K562 (cell line): ENCODE measurements around the gene ITPR3. TPM values are rescaled to one million over a fixed set of nuclear protein-coding genes. Genes with fewer than 3 reads are reported as not detected.

Experiments
- ATAC-seq: fragments of 200-7000 bp; cut with Tn5 transposase; 3 replicates; pipeline ENCODE4 v1.9.1; 2020; ENCODE audit warnings: moderate library complexity
- BruUV-seq: library from RNA; stranded (reverse); fragments of 400-500 nt; replicated peaks from 2 replicates; lab custom pipeline; 2021; lab: Mats Ljungman, UMichigan
- CTCF ChIA-PET: fragments of 300-600 bp; formaldehyde crosslinking; extraction: SDS; loops from one replicate; lab custom pipeline; 2021; ENCODE audit warnings: low intra/inter-chr PET ratio; lab: Yijun Ruan, JAX
- POLR2A ChIA-PET: fragments of 300-600, 350-650 bp; sonication (Branson Sonifier 250); formaldehyde crosslinking; extraction: SDS; loops from one replicate; lab custom pipeline; 2021; ENCODE audit warnings: antibody characterized with exemption, inconsistent platforms; lab: Yijun Ruan, JAX
- DNase-seq, 4 experiments: peaks; one replicate each; pipeline versions ENCODE4 v3.0.0 to v3.0.0-alpha.2; 2011 to 2018; ENCODE audit warnings: low spot score in 3 of 4, mixed read lengths in 3 of 4; ENCODE audit errors: extremely low read depth in 1 of 4
- FAIRE-seq: peaks from 2 replicates; lab custom pipeline; 2011; peaks lifted over from hg19 to GRCh38; lab: Jason Lieb, UNC
- H2AFZ ChIP-seq: 2 replicates; pipeline ENCODE4 v1.6.0; 2011; ENCODE audit warnings: low read depth, low read length, control low read depth, inconsistent platforms
- H3K27ac ChIP-seq: fragments of 200-600 bp; 3 replicates; pipeline ENCODE4 v1.8.0; 2011; ENCODE audit warnings: low read depth, mild to moderate bottlenecking, control low read depth, inconsistent platforms, low read length, moderate library complexity, mixed read lengths; ENCODE audit errors: extremely low read depth
- H3K27me3 ChIP-seq, 2 experiments: fragments of 300-600 bp in 1 of 2; 2 replicates in 1 of 2; 3 replicates in 1 of 2; pipeline versions ENCODE4 v1.6.0 to v1.8.0; 2011; ENCODE audit warnings: inconsistent platforms in 2 of 2, low read length in 2 of 2, mild to moderate bottlenecking in 1 of 2, mixed read lengths in 1 of 2, moderate library complexity in 1 of 2; ENCODE audit not compliant: control insufficient read depth in 2 of 2, insufficient read depth in 2 of 2
- H3K36me3 ChIP-seq: fragments of 300-600 bp; 3 replicates; pipeline ENCODE4 v1.8.0; 2011; ENCODE audit warnings: mild to moderate bottlenecking, low read length, inconsistent platforms; ENCODE audit not compliant: control insufficient read depth, insufficient read depth
- H3K4me1 ChIP-seq, 2 experiments: fragments of 200-600 bp in 1 of 2; replicated peaks in 1 of 2; 2 replicates in 1 of 2; 3 replicates in 1 of 2; pipeline versions ENCODE4 v1.5.1 to v1.8.0; 2011; ENCODE audit warnings: inconsistent platforms in 2 of 2, low read length in 2 of 2, mild to moderate bottlenecking in 1 of 2, mixed read lengths in 1 of 2, moderate library complexity in 1 of 2; ENCODE audit not compliant: control insufficient read depth in 2 of 2, insufficient read depth in 2 of 2
- H3K4me2 ChIP-seq: 2 replicates; pipeline ENCODE4 v1.6.1; 2011; ENCODE audit warnings: low read length, control low read depth, inconsistent platforms, mixed read lengths; ENCODE audit not compliant: insufficient read depth
- H3K4me3 ChIP-seq: fragments of 200-600 bp; sonication (generic), shearing (Covaris generic); 2 replicates; pipeline ENCODE4 v1.5.1; 2016; ENCODE audit warnings: control low read depth, inconsistent platforms
- H3K79me2 ChIP-seq: fragments of 200-600 bp; 3 replicates; pipeline ENCODE4 v1.8.0; 2011; ENCODE audit warnings: low read length, inconsistent platforms; ENCODE audit not compliant: control insufficient read depth, insufficient read depth
- H3K9ac ChIP-seq, 2 experiments: 2 replicates each; pipeline versions ENCODE4 v1.6.0 to v1.6.1; 2011; ENCODE audit warnings: low read depth in 2 of 2, low read length in 2 of 2, control low read depth in 1 of 2, inconsistent platforms in 1 of 2, mild to moderate bottlenecking in 1 of 2, mixed read lengths in 1 of 2; ENCODE audit not compliant: insufficient read depth in 1 of 2
- H3K9me1 ChIP-seq: one replicate; pipeline ENCODE4 v1.6.0; 2011; ENCODE audit warnings: inconsistent platforms, mild to moderate bottlenecking, low read length, moderate library complexity; ENCODE audit not compliant: control insufficient read depth, insufficient read depth
- H3K9me3 ChIP-seq: replicated peaks from 2 replicates; pipeline ENCODE4 v1.5.1; 2011; ENCODE audit warnings: low read depth, low read length, inconsistent platforms; ENCODE audit not compliant: control insufficient read depth, insufficient read depth
- H4K20me1 ChIP-seq: replicated peaks from 2 replicates; pipeline ENCODE4 v1.6.1; 2011; ENCODE audit warnings: low read length, inconsistent platforms, mixed read lengths; ENCODE audit not compliant: control insufficient read depth, insufficient read depth
- ELF4 ChIP-seq: fragments of 450-650 bp; formaldehyde crosslinking; IDR thresholded peaks from 2 replicates; pipeline ENCODE4 v1.4.0; 2022; ENCODE audit warnings: missing genetic modification characterization
- EP400 ChIP-seq: fragments of 450-650 bp; IDR thresholded peaks from 2 replicates; pipeline ENCODE4 v1.6.1; 2017; ENCODE audit warnings: antibody characterized with exemption, mild to moderate bottlenecking, moderate library complexity
- EWSR1 ChIP-seq: fragments of 450-650 bp; IDR thresholded peaks from 2 replicates; pipeline ENCODE4 v1.6.1; 2018; ENCODE audit warnings: borderline replicate concordance, mild to moderate bottlenecking, low read depth, moderate library complexity; ENCODE audit not compliant: partially characterized antibody
- HDAC2 ChIP-seq: fragments of 450-650 bp; IDR thresholded peaks from 2 replicates; pipeline ENCODE4 v1.6.1; 2016; ENCODE audit warnings: mild to moderate bottlenecking
- MCM3 ChIP-seq: fragments of 450-650 bp; IDR thresholded peaks from 2 replicates; pipeline ENCODE4 v1.6.1; 2016
- MEF2A ChIP-seq: IDR thresholded peaks from 2 replicates; pipeline ENCODE4 v1.6.1; 2011; ENCODE audit warnings: low read depth, mild to moderate bottlenecking, low read length, moderate library complexity; ENCODE audit not compliant: control insufficient read depth
- NR1H2 ChIP-seq: sonication (generic); formaldehyde crosslinking; IDR thresholded peaks from 2 replicates; pipeline ENCODE4 v1.4.0; 2020; ENCODE audit warnings: mild to moderate bottlenecking, missing genetic modification reagents
- PRDM10 ChIP-seq: fragments of 450-650 bp; IDR thresholded peaks from 2 replicates; pipeline ENCODE4 v1.6.1; 2018; ENCODE audit not compliant: partially characterized antibody
- PTBP1 ChIP-seq: fragments of 200-400 bp; formaldehyde crosslinking; IDR thresholded peaks from 2 replicates; pipeline ENCODE4 v1.6.1; 2017; ENCODE audit warnings: low read depth, low read length
- SMAD2 ChIP-seq: fragments of 150-350 bp; IDR thresholded peaks from 2 replicates; pipeline ENCODE4 v1.6.1; 2014; ENCODE audit warnings: low read depth, mild to moderate bottlenecking, low read length
- U2AF2 ChIP-seq: fragments of 200-400 bp; formaldehyde crosslinking; optimal IDR thresholded peaks from 2 replicates; pipeline ENCODE3; 2017; ENCODE audit warnings: low read depth, mild to moderate bottlenecking, low read length
- ZBTB11 ChIP-seq, 3 experiments: fragments of 200-800 bp in 1 of 3; fragments of 250-450 bp in 1 of 3; fragments of 450-650 bp in 1 of 3; sonication (Bioruptor Pico) in 1 of 3; sonication (Bioruptor generic) in 1 of 3; formaldehyde crosslinking in 1 of 3; IDR thresholded peaks; 2 replicates each; pipeline versions ENCODE4 v1.6.1 to v1.8.0; 2016 to 2022; ENCODE audit warnings: mild to moderate bottlenecking in 2 of 3, missing genetic modification characterization in 2 of 3, missing compliant biosample characterization in 1 of 3, moderate library complexity in 1 of 3
- ZSCAN32 ChIP-seq: fragments of 450-650 bp; formaldehyde crosslinking; IDR thresholded peaks from 2 replicates; pipeline ENCODE4 v1.4.0; 2020; ENCODE audit warnings: mild to moderate bottlenecking, moderate library complexity
- WGBS: fragments of 100-300 bp; shearing (Covaris generic); methylation state at CpG from one replicate; pipeline ENCODE4 v1.1.6; 2016; ENCODE audit warnings: low coverage, mixed read lengths; ENCODE audit not compliant: insufficient coverage; ENCODE audit errors: missing lambda C conversion rate; 5-methylcytosine and 5-hydroxymethylcytosine counted together
- in situ Hi-C: fragments of 300-500 bp; cut with MboI; formaldehyde crosslinking; loops from 4 replicates; pipeline ENCODE4 v1.15.0; 2018; ENCODE audit warnings: inconsistent platforms, mixed read lengths
- intact Hi-C: fragments of 100-400 bp; cut with micrococcal nuclease; formaldehyde crosslinking; loops from 2 replicates; pipeline ENCODE4 v1.14.2; 2022
- polyA plus RNA-seq, 8 experiments: library from polyadenylated mRNA; depleted of rRNA in 4 of 8; stranded (reverse) in 5 of 8; unstranded in 3 of 8; fragments of >200 nt; fragmentation: Nextera tagmentation in 2 of 8; fragmentation: Illumina TruSeq in 1 of 8; extraction: Ambion mirVana in 2 of 8; extraction: Trizol in 1 of 8; gene quantifications; 2 replicates each; pipeline versions ENCODE4 v1.2.1 to v1.2.3, GENCODE V29; 2011 to 2014; ENCODE audit warnings: inconsistent platforms in 1 of 8, missing spikeins in 1 of 8
- total RNA-seq, 7 experiments: library from RNA; depleted of rRNA in 6 of 7; stranded (reverse); fragments of >200 nt in 6 of 7; fragmentation: Illumina TruSeq in 2 of 7; extraction: Trizol in 2 of 7; gene quantifications; 2 replicates each; pipeline versions ENCODE4 v1.2.1 to v1.2.3, GENCODE V29; 2011 to 2021; ENCODE audit warnings: low replicate concordance in 1 of 7
- TF ChIP-seq, protein P1 (sequence below): IDR thresholded peaks from 3 replicates; pipeline ENCODE4 v1.6.1; 2011; ENCODE audit warnings: borderline replicate concordance, mild to moderate bottlenecking; ENCODE audit not compliant: insufficient read length, insufficient read depth

Gene ITPR3
- total and polyA plus RNA-seq, 9 of the 15 experiments (the other 6 are each of a cell fraction or from before 2014, with no cell fraction given), result 0.39 to 35.7 (median 13.2) TPM

DNA sequence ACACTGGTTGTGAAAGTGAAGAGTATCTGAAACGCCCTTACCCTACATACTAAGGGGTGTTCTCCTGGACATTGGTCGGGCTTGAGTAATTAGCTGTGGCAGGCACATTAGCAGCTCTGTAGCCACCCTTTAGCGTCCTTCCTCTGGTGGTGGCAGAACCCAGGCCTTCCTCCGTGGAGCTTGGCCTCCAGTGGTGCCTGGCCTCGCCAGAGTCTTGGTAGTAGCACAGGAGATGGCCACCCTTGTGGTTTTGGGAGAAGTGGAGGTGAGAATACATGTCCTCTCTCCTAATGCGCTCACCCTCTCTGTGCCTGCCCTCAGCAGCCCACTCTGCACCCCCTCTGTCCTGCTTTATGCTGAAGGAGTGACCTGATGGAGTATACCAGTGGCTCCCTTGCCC, 107.9 kb downstream of the ITPR3 start:
- no TSS peak for BruUV-seq
- Histone ChIP-seq H3K27ac (no peak overlapping the region), H3K36me3 (no peaks in the 10 kb centered on the region), H3K27me3 (peaks cover 58 to 78% of the 10 kb centered on the region in 2 experiments), H3K9me3 (no peaks in the 10 kb centered on the region), H3K4me2 (no peak overlapping the region), H2AFZ (no peak overlapping the region), H3K79me2 (no peaks in the 10 kb centered on the region), H3K4me3 (no peak overlapping the region), H4K20me1 (peaks cover 19% of the 10 kb centered on the region), H3K9me1 (no peaks in the 10 kb centered on the region), H3K9ac (no peak overlapping the region), H3K4me1 (peaks cover 10% of the 10 kb centered on the region in 2 experiments; a peak in 3 of 5 replicates)
- ChIA-PET POLR2A (no interaction called here), CTCF (interaction anchor here (0.7 kb wide), 1 partner anchor 302 kb away, joined by 3 read pairs; no protein-coding TSS in a partner anchor)
- FAIRE-seq (no peak), DNase-seq (no peak), ATAC-seq (no peak)
- intact Hi-C loops, result no loop called here
- WGBS, result 4% methylated on average over 6 of the region's 6 CpGs
- in situ Hi-C loops, result no loop called here
- no peak for TF ChIP-seq EP400
- no peak for TF ChIP-seq MCM3
- no peak for TF ChIP-seq PRDM10
- TF ChIP-seq ZBTB11 (CRISPR knock-in tag; IDR thresholded peaks at IDR 0.05), result no peak
- TF ChIP-seq ZSCAN32 (CRISPR knock-in tag), result no peak
- no peak for TF ChIP-seq ELF4 (CRISPR knock-in tag)
- TF ChIP-seq SMAD2, result no peak
- no peak for TF ChIP-seq U2AF2
- no peak for TF ChIP-seq MEF2A
- no peak for TF ChIP-seq PTBP1
- TF ChIP-seq HDAC2, result no peak
- no peak for TF ChIP-seq NR1H2 (CRISPR knock-in tag)
- TF ChIP-seq EWSR1, result no peak
- TF ChIP-seq, protein P1, sequence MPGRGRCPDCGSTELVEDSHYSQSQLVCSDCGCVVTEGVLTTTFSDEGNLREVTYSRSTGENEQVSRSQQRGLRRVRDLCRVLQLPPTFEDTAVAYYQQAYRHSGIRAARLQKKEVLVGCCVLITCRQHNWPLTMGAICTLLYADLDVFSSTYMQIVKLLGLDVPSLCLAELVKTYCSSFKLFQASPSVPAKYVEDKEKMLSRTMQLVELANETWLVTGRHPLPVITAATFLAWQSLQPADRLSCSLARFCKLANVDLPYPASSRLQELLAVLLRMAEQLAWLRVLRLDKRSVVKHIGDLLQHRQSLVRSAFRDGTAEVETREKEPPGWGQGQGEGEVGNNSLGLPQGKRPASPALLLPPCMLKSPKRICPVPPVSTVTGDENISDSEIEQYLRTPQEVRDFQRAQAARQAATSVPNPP, result no peak
